Transverse colon (tissue), 4 donors: ENCODE data around the gene STRN3.

Experiments used
- EP300 ChIP-seq: sonication (generic); formaldehyde crosslinking; IDR thresholded peaks from one replicate; pipeline ENCODE4 v1.6.1; 2017; ENCODE audit warnings: antibody characterized with exemption, low read depth
- POLR2A ChIP-seq: fragments of 450-650 bp; IDR thresholded peaks from one replicate; pipeline ENCODE4 v1.6.1; 2016; ENCODE audit warnings: antibody characterized with exemption, mild to moderate bottlenecking, moderate library complexity
- POLR2AphosphoS5 ChIP-seq, 3 donors: sonication (generic); formaldehyde crosslinking; IDR thresholded peaks; one replicate each; pipeline ENCODE4 v1.6.1; 2016; ENCODE audit warnings: antibody characterized with exemption in 3 of 3
- TF ChIP-seq, protein P1 (sequence below), 5 experiments: fragments of 200-600 bp in 3 of 5; fragments of 450-650 bp in 2 of 5; sonication (generic) in 3 of 5; IDR thresholded peaks; 1 replicate in 2 of 5; 2 replicates in 3 of 5; pipeline ENCODE4 v1.5.1; 2016 to 2017; ENCODE audit warnings: antibody characterized with exemption in 5 of 5, inconsistent platforms in 3 of 5, mild to moderate bottlenecking in 2 of 5, moderate library complexity in 1 of 5

DNA sequence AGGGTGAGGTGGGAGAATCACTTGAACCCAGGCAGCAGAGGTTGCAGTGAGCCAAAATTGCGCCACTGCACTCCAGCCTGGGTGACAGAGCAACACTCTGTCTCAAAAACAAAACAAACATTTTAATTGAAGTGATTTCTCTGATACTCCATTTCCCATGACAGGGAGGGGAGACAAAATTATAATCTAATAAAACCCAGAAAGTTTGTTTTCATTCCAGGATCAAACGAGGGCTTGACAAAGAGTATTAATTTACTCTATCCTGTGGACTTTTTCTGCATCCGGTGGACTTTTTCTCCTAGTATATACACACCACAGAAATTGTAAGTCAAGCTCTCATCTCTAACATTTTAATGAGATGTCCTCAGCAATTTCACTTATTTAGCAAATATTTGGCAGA, 15.2 kb downstream of the STRN3 start:
- TF ChIP-seq, protein P1, sequence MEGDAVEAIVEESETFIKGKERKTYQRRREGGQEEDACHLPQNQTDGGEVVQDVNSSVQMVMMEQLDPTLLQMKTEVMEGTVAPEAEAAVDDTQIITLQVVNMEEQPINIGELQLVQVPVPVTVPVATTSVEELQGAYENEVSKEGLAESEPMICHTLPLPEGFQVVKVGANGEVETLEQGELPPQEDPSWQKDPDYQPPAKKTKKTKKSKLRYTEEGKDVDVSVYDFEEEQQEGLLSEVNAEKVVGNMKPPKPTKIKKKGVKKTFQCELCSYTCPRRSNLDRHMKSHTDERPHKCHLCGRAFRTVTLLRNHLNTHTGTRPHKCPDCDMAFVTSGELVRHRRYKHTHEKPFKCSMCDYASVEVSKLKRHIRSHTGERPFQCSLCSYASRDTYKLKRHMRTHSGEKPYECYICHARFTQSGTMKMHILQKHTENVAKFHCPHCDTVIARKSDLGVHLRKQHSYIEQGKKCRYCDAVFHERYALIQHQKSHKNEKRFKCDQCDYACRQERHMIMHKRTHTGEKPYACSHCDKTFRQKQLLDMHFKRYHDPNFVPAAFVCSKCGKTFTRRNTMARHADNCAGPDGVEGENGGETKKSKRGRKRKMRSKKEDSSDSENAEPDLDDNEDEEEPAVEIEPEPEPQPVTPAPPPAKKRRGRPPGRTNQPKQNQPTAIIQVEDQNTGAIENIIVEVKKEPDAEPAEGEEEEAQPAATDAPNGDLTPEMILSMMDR (IDR thresholded peaks at IDR 0.05) = no peak
- no peak for TF ChIP-seq POLR2A
- no peak for TF ChIP-seq EP300
- TF ChIP-seq POLR2AphosphoS5 (IDR thresholded peaks at IDR 0.05) = no peak
